OCI-M1 (cell line): ENCODE measurements around the gene PDCL2.
"Not testable (repeated sequence)": the region's sequence is repeated elsewhere in the genome, so short reads cannot be mapped to it uniquely, and the experiment has no call there.

Experiments used
- DNase-seq: peaks from one replicate; lab custom pipeline; 2025; lab: John Stamatoyannopoulos, UW

Gene PDCL2

GRCh38 chr4:55592014-55592413 is at the start of gene PDCL2:
TSS of gene PDCL2 (minus strand) at chr4:55592245. CDS start at chr4:55592109, 136 bp downstream.
- DNase-seq: no peak

GRCh38 chr4:55637272-55637820 is 45.3 kb upstream of the PDCL2 start:
- DNase-seq: no peak

- no peak for DNase-seq
These were observed 44.6 kb upstream of the PDCL2 start for GRCh38 chr4:55636656-55636999.

- DNase-seq: peak; percentile 78
These were observed 44.0 kb upstream of the PDCL2 start, which contains the start of gene NMU for GRCh38 chr4:55635741-55636655. TSS of gene NMU (minus strand) at chr4:55636298. CDS start at chr4:55636192, 106 bp downstream.

GRCh38 chr4:55635282-55635681 is 43.2 kb upstream of the PDCL2 start:
- DNase-seq: peak; percentile 73

- DNase-seq: peak; percentile 48
These were observed 42.5 kb upstream of the PDCL2 start for GRCh38 chr4:55634417-55635128.

GRCh38 chr4:55633903-55634302 is 41.9 kb upstream of the PDCL2 start:
- DNase-seq: no peak

GRCh38 chr4:55625835-55626234 is 33.8 kb upstream of the PDCL2 start:
- no peak for DNase-seq

- DNase-seq: not testable (repeated sequence)
These were observed 32.0 kb upstream of the PDCL2 start for GRCh38 chr4:55624063-55624462.

GRCh38 chr4:55618546-55619143 is 26.6 kb upstream of the PDCL2 start:
- no peak for DNase-seq

- no peak for DNase-seq
These were observed 25.6 kb upstream of the PDCL2 start for GRCh38 chr4:55617587-55618197.

GRCh38 chr4:55615008-55615407 is 23.0 kb upstream of the PDCL2 start:
- DNase-seq: peak; percentile 53

GRCh38 chr4:55613621-55614020 is 21.6 kb upstream of the PDCL2 start:
- no peak for DNase-seq

GRCh38 chr4:55612341-55612740 is 20.3 kb upstream of the PDCL2 start:
- DNase-seq: no peak

GRCh38 chr4:55611358-55612059 is 19.5 kb upstream of the PDCL2 start:
- no peak for DNase-seq

- no peak for DNase-seq
These were observed 18.3 kb upstream of the PDCL2 start for GRCh38 chr4:55610381-55610780.

- peak; percentile 53 for DNase-seq
These were observed 17.4 kb upstream of the PDCL2 start for GRCh38 chr4:55609393-55609866.

- DNase-seq: no peak
These were observed 16.5 kb upstream of the PDCL2 start for GRCh38 chr4:55608591-55608990.

- DNase-seq: no peak
These were observed 13.0 kb upstream of the PDCL2 start for GRCh38 chr4:55604996-55605395.

GRCh38 chr4:55600640-55601039 is 8.6 kb upstream of the PDCL2 start:
- DNase-seq: no peak

GRCh38 chr4:55598641-55599040 is 6.6 kb upstream of the PDCL2 start:
- DNase-seq: no peak
